BLaER1 (cell line): ENCODE results near the gene PERCC1.

Experiments used
- H3K27ac ChIP-seq: shearing (Covaris generic); formaldehyde crosslinking; 2 replicates; pipeline ENCODE4 v1.8.1; 2022
- H3K27me3 ChIP-seq: shearing (Covaris generic); formaldehyde crosslinking; 2 replicates; pipeline ENCODE4 v1.8.1; 2022
- H3K36me3 ChIP-seq: shearing (Covaris generic); formaldehyde crosslinking; 2 replicates; pipeline ENCODE4 v1.8.1; 2022
- H3K4me1 ChIP-seq: shearing (Covaris generic); formaldehyde crosslinking; 2 replicates; pipeline ENCODE4 v1.8.1; 2022
- H3K4me2 ChIP-seq: shearing (Covaris generic); formaldehyde crosslinking; 2 replicates; pipeline ENCODE4 v1.8.1; 2022
- H3K4me3 ChIP-seq: shearing (Covaris generic); formaldehyde crosslinking; 2 replicates; pipeline ENCODE4 v1.8.1; 2022
- H3K9ac ChIP-seq: shearing (Covaris generic); formaldehyde crosslinking; 2 replicates; pipeline ENCODE4 v1.8.1; 2022
- H3K9me3 ChIP-seq: shearing (Covaris generic); formaldehyde crosslinking; 2 replicates; pipeline ENCODE4 v1.8.1; 2022
- H4K20me1 ChIP-seq: shearing (Covaris generic); formaldehyde crosslinking; 2 replicates; pipeline ENCODE4 v1.8.1; 2022
- Cebpa-rat ChIP-seq: shearing (Covaris generic); IDR thresholded peaks from 2 replicates; pipeline ENCODE4 v1.8.1; 2022

Gene PERCC1

GRCh38 chr16:1446296-1447080, 15.6 kb downstream of the PERCC1 start:
- H3K4me2 ChIP-seq, result peak overlapping the region; percentile 98
- H3K27me3 ChIP-seq, result no peaks in the 10 kb centered on the region
- TF ChIP-seq Cebpa-rat, result no peak
- H4K20me1 ChIP-seq, result no peaks in the 10 kb centered on the region
- no peaks in the 10 kb centered on the region for H3K9me3 ChIP-seq
- no peak overlapping the region for H3K4me3 ChIP-seq
- peak overlapping the region; percentile 99 for H3K27ac ChIP-seq
- H3K9ac ChIP-seq, result peak overlapping the region; percentile 83
- peaks cover 60% of the 10 kb centered on the region for H3K36me3 ChIP-seq
- peaks cover 64% of the 10 kb centered on the region for H3K4me1 ChIP-seq

- Histone ChIP-seq H3K27me3 (no peaks in the 10 kb centered on the region), H3K4me2 (no peak overlapping the region), H3K9me3 (no peaks in the 10 kb centered on the region), H4K20me1 (no peaks in the 10 kb centered on the region), H3K4me3 (no peak overlapping the region), H3K36me3 (peaks cover 70% of the 10 kb centered on the region), H3K9ac (no peak overlapping the region), H3K4me1 (peaks cover 49% of the 10 kb centered on the region), H3K27ac (no peak overlapping the region)
- TF ChIP-seq Cebpa-rat, result no peak
These were observed 17.1 kb downstream of the PERCC1 start for GRCh38 chr16:1447965-1448364.

- H4K20me1 ChIP-seq, result no peaks in the 10 kb centered on the region
- peaks cover 46% of the 10 kb centered on the region for H3K4me1 ChIP-seq
- H3K4me2 ChIP-seq, result no peak overlapping the region
- no peaks in the 10 kb centered on the region for H3K9me3 ChIP-seq
- no peak overlapping the region for H3K9ac ChIP-seq
- H3K4me3 ChIP-seq, result no peak overlapping the region
- H3K27ac ChIP-seq, result no peak overlapping the region
- H3K27me3 ChIP-seq, result no peaks in the 10 kb centered on the region
- peaks cover 77% of the 10 kb centered on the region for H3K36me3 ChIP-seq
- no peak for TF ChIP-seq Cebpa-rat
These were observed 17.7 kb downstream of the PERCC1 start for GRCh38 chr16:1448536-1449116.

GRCh38 chr16:1449201-1449788, 18.4 kb downstream of the PERCC1 start:
- Histone ChIP-seq H3K9ac (no peak overlapping the region), H4K20me1 (no peaks in the 10 kb centered on the region), H3K36me3 (peaks cover 83% of the 10 kb centered on the region), H3K27ac (no peak overlapping the region), H3K9me3 (no peaks in the 10 kb centered on the region), H3K4me3 (no peak overlapping the region), H3K4me1 (peaks cover 46% of the 10 kb centered on the region), H3K27me3 (no peaks in the 10 kb centered on the region), H3K4me2 (no peak overlapping the region)
- no peak for TF ChIP-seq Cebpa-rat

GRCh38 chr16:1450218-1450617, 19.3 kb downstream of the PERCC1 start:
- Histone ChIP-seq H3K27ac (no peak overlapping the region; the same call in 1 of the 2 replicates), H4K20me1 (no peaks in the 10 kb centered on the region; the same call in 1 of the 2 replicates), H3K36me3 (peaks cover 93% of the 10 kb centered on the region), H3K9me3 (no peaks in the 10 kb centered on the region), H3K4me3 (no peak overlapping the region), H3K27me3 (no peaks in the 10 kb centered on the region), H3K4me2 (no peak overlapping the region), H3K9ac (no peak overlapping the region), H3K4me1 (peaks cover 46% of the 10 kb centered on the region)
- no peak for TF ChIP-seq Cebpa-rat

GRCh38 chr16:1450841-1451240, 20.0 kb downstream of the PERCC1 start:
- no peak overlapping the region for H3K9ac ChIP-seq
- no peaks in the 10 kb centered on the region for H3K27me3 ChIP-seq
- H4K20me1 ChIP-seq, result peaks cover 1% of the 10 kb centered on the region; the same call in 1 of the 2 replicates
- H3K4me2 ChIP-seq, result no peak overlapping the region
- H3K27ac ChIP-seq, result no peak overlapping the region
- H3K4me3 ChIP-seq, result no peak overlapping the region
- H3K9me3 ChIP-seq, result no peaks in the 10 kb centered on the region
- no peak for TF ChIP-seq Cebpa-rat
- H3K4me1 ChIP-seq, result peaks cover 46% of the 10 kb centered on the region
- peaks cover 98% of the 10 kb centered on the region for H3K36me3 ChIP-seq

GRCh38 chr16:1451702-1452392, 21.0 kb downstream of the PERCC1 start:
- H3K27ac ChIP-seq, result no peak overlapping the region
- peaks cover 46% of the 10 kb centered on the region for H3K4me1 ChIP-seq
- H3K4me2 ChIP-seq, result no peak overlapping the region
- peaks cover 98% of the 10 kb centered on the region for H3K36me3 ChIP-seq
- H3K9me3 ChIP-seq, result no peaks in the 10 kb centered on the region
- H3K27me3 ChIP-seq, result no peaks in the 10 kb centered on the region
- peaks cover 11% of the 10 kb centered on the region; the same call in 1 of the 2 replicates for H4K20me1 ChIP-seq
- H3K9ac ChIP-seq, result no peak overlapping the region
- no peak for TF ChIP-seq Cebpa-rat
- no peak overlapping the region for H3K4me3 ChIP-seq

GRCh38 chr16:1452530-1452929, 21.7 kb downstream of the PERCC1 start:
- no peak overlapping the region for H3K9ac ChIP-seq
- no peak overlapping the region for H3K4me3 ChIP-seq
- H3K27ac ChIP-seq, result no peak overlapping the region
- no peak overlapping the region for H3K4me2 ChIP-seq
- no peaks in the 10 kb centered on the region for H3K27me3 ChIP-seq
- peaks cover 18% of the 10 kb centered on the region; the same call in 1 of the 2 replicates for H4K20me1 ChIP-seq
- peaks cover 99% of the 10 kb centered on the region for H3K36me3 ChIP-seq
- no peak for TF ChIP-seq Cebpa-rat
- H3K9me3 ChIP-seq, result no peaks in the 10 kb centered on the region
- peaks cover 48% of the 10 kb centered on the region for H3K4me1 ChIP-seq

GRCh38 chr16:1453316-1453715, 22.4 kb downstream of the PERCC1 start:
- peaks cover 51% of the 10 kb centered on the region for H3K4me1 ChIP-seq
- no peak for TF ChIP-seq Cebpa-rat
- no peaks in the 10 kb centered on the region for H3K27me3 ChIP-seq
- peak overlapping the region; percentile 65; the same call in 1 of the 2 replicates for H3K9ac ChIP-seq
- peak overlapping the region; percentile 49; the same call in 1 of the 2 replicates for H3K4me2 ChIP-seq
- no peak overlapping the region for H3K4me3 ChIP-seq
- no peaks in the 10 kb centered on the region for H3K9me3 ChIP-seq
- H4K20me1 ChIP-seq, result peaks cover 26% of the 10 kb centered on the region
- peaks cover 99% of the 10 kb centered on the region for H3K36me3 ChIP-seq
- peak overlapping the region; percentile 69 for H3K27ac ChIP-seq
